HCT116 (cell line): Measurements from ENCODE around the gene PTGR2. TPM values are rescaled to one million over a fixed set of nuclear protein-coding genes. Genes with fewer than 3 reads are reported as not detected.
"Not testable (repeated sequence)": the region's sequence is repeated elsewhere in the genome, so short reads cannot be mapped to it uniquely, and the experiment has no call there.

Source experiments
- ATAC-seq: fragments of 200-7000 bp; cut with Tn5 transposase; 2 replicates; pipeline ENCODE4 v1.9.1; 2020; ENCODE audit warnings: mild to moderate bottlenecking, moderate library complexity
- BruUV-seq: library from RNA; stranded (reverse); fragments of 400-500 nt; replicated peaks from 2 replicates; lab custom pipeline; 2021; lab: Mats Ljungman, UMichigan
- CTCF ChIA-PET: fragments of 300-600 bp; sonication (Branson Sonifier 250); formaldehyde crosslinking; loops from one replicate; lab custom pipeline; 2021; ENCODE audit warnings: antibody characterized with exemption; lab: Charles Lee
- POLR2A ChIA-PET: fragments of 300-600, 350-600 bp; sonication (Branson Sonifier 250); formaldehyde crosslinking; loops from one replicate; lab custom pipeline; 2021; ENCODE audit warnings: antibody characterized with exemption; lab: Charles Lee
- RAD21 ChIA-PET, 2 experiments: fragments of 300-600 bp; sonication (Branson Sonifier 250); formaldehyde crosslinking; loops; one replicate each; lab custom pipeline; 2023; ENCODE audit warnings: low total read pairs in 2 of 2; ENCODE audit not compliant: uncharacterized antibody in 2 of 2, unreplicated experiment in 2 of 2, low non-redundant PET in 1 of 2; lab: Charles Lee
- DNase-seq: peaks from one replicate; pipeline ENCODE4 v3.0.0-alpha.2; 2010; ENCODE audit warnings: low read depth, low spot score
- H2AFZ ChIP-seq: fragments of 200-600 bp; shearing (Covaris generic), sonication (generic); 2 replicates; pipeline ENCODE4 v1.6.1; 2017; ENCODE audit warnings: low read depth, mixed run types, mixed read lengths, antibody characterized with exemption, low read length; ENCODE audit not compliant: poor library complexity, severe bottlenecking
- H3K27ac ChIP-seq: 2 replicates; pipeline ENCODE4 v1.5.1; 2012; ENCODE audit warnings: low read depth, low read length
- H3K27me3 ChIP-seq: fragments of 200-600 bp; sonication (generic); 2 replicates; pipeline ENCODE4 v1.6.1; 2016; ENCODE audit warnings: mixed run types, low read length, mixed read lengths; ENCODE audit not compliant: insufficient read depth
- H3K36me3 ChIP-seq, 2 experiments: fragments of 200-500 bp in 1 of 2; fragments of 200-600 bp in 1 of 2; sonication (Bioruptor generic) in 1 of 2; sonication (generic) in 1 of 2; 2 replicates each; pipeline versions ENCODE4 v1.5.1 to v1.6.1; 2014 to 2016; ENCODE audit warnings: low read length in 2 of 2, inconsistent platforms in 1 of 2, mixed read lengths in 1 of 2, mixed run types in 1 of 2; ENCODE audit not compliant: insufficient read depth in 2 of 2, control insufficient read depth in 1 of 2
- H3K4me1 ChIP-seq, 2 experiments: fragments of 200-600 bp in 1 of 2; sonication (generic) in 1 of 2; 2 replicates each; pipeline versions ENCODE4 v1.5.1 to v1.6.1; 2012 to 2017; ENCODE audit warnings: low read length in 2 of 2, inconsistent platforms in 1 of 2, mild to moderate bottlenecking in 1 of 2, mixed read lengths in 1 of 2, mixed run types in 1 of 2, moderate library complexity in 1 of 2; ENCODE audit not compliant: insufficient read depth in 2 of 2, control insufficient read depth in 1 of 2
- H3K4me2 ChIP-seq: fragments of 200-600 bp; sonication (generic); 2 replicates; pipeline ENCODE4 v1.6.1; 2017; ENCODE audit warnings: mixed run types, low read length, mixed read lengths
- H3K4me3 ChIP-seq, 2 experiments: fragments of 200-600 bp in 1 of 2; sonication (generic) in 1 of 2; replicated peaks in 1 of 2; 2 replicates each; pipeline ENCODE4 v1.5.1; 2011 to 2016; ENCODE audit warnings: low read length in 2 of 2, control low read depth in 1 of 2, low read depth in 1 of 2, mild to moderate bottlenecking in 1 of 2, mixed read lengths in 1 of 2, mixed run types in 1 of 2
- H3K79me2 ChIP-seq: fragments of 200-600 bp; sonication (generic); 2 replicates; pipeline ENCODE4 v1.6.1; 2017; ENCODE audit warnings: mild to moderate bottlenecking, mixed run types, low read length, moderate library complexity, mixed read lengths; ENCODE audit not compliant: insufficient read depth
- H3K9ac ChIP-seq: fragments of 200-600 bp; sonication (generic); 2 replicates; pipeline ENCODE4 v1.6.1; 2016; ENCODE audit warnings: low read length, mixed read lengths
- H3K9me2 ChIP-seq: fragments of 200-600 bp; sonication (generic), shearing (Covaris generic); 2 replicates; pipeline ENCODE4 v1.6.1; 2017; ENCODE audit warnings: mixed run types, mild to moderate bottlenecking, moderate library complexity; ENCODE audit not compliant: insufficient read depth
- H3K9me3 ChIP-seq, 2 experiments: fragments of 200-500 bp in 1 of 2; fragments of 200-600 bp in 1 of 2; sonication (Bioruptor generic) in 1 of 2; sonication (generic) in 1 of 2; 2 replicates each; pipeline ENCODE4 v1.6.1; 2014 to 2017; ENCODE audit warnings: low read length in 2 of 2, mixed read lengths in 2 of 2, inconsistent platforms in 1 of 2, low read depth in 1 of 2, mild to moderate bottlenecking in 1 of 2, mixed run types in 1 of 2, moderate library complexity in 1 of 2; ENCODE audit not compliant: control insufficient read depth in 1 of 2, insufficient read depth in 1 of 2
- H4K20me1 ChIP-seq: fragments of 200-600 bp; sonication (generic), shearing (Covaris generic); 2 replicates; pipeline ENCODE4 v1.6.1; 2017; ENCODE audit warnings: mixed run types, mild to moderate bottlenecking, moderate library complexity; ENCODE audit not compliant: insufficient read depth
- EGR1 ChIP-seq: IDR thresholded peaks from 2 replicates; pipeline ENCODE4 v1.6.1; 2012; ENCODE audit warnings: low read depth
- ELF1 ChIP-seq: IDR thresholded peaks from 2 replicates; pipeline ENCODE4 v1.6.1; 2012; ENCODE audit warnings: low read depth, borderline replicate concordance
- POLR2AphosphoS5 ChIP-seq: IDR thresholded peaks from 2 replicates; pipeline ENCODE4 v1.6.1; 2011; ENCODE audit warnings: mild to moderate bottlenecking, low read depth, low read length, moderate library complexity
- SP1 ChIP-seq: IDR thresholded peaks from 2 replicates; pipeline ENCODE4 v1.6.1; 2012; ENCODE audit warnings: low read depth
- YY1 ChIP-seq: IDR thresholded peaks from 2 replicates; pipeline ENCODE4 v1.6.1; 2011; ENCODE audit warnings: low read length, low read depth, moderate library complexity, mild to moderate bottlenecking; ENCODE audit not compliant: insufficient replicate concordance; ENCODE audit errors: extremely low read depth
- ZBTB33 ChIP-seq: IDR thresholded peaks from 2 replicates; pipeline ENCODE4 v1.6.1; 2011; ENCODE audit warnings: mild to moderate bottlenecking, low read length, moderate library complexity; ENCODE audit not compliant: insufficient replicate concordance; ENCODE audit errors: extremely low read depth
- ZFX ChIP-seq: fragments of 450-650 bp; IDR thresholded peaks from 2 replicates; pipeline ENCODE4 v1.6.1; 2017
- ZNF274 ChIP-seq: fragments of 200-500 bp; sonication (Bioruptor generic); IDR thresholded peaks from 2 replicates; pipeline ENCODE4 v1.6.1; 2014; ENCODE audit warnings: mild to moderate bottlenecking, low read depth, low read length, inconsistent platforms
- intact Hi-C: fragments of 100-400 bp; cut with micrococcal nuclease; formaldehyde crosslinking; loops from 2 replicates; pipeline ENCODE4 v1.10.0; 2022
- total RNA-seq: library from RNA; stranded (reverse); gene quantifications from one replicate; pipeline ENCODE4 v1.2.1, GENCODE V29; 2021; ENCODE audit not compliant: unreplicated experiment
- TF ChIP-seq, protein P1 (sequence below): IDR thresholded peaks from 2 replicates; pipeline ENCODE4 v1.6.1; 2012; ENCODE audit warnings: low read depth

Gene PTGR2
- total RNA-seq, 1 experiment from 2014 or later = 22.1 TPM

- H4K20me1 ChIP-seq = no peaks in the 10 kb centered on the region
- BruUV-seq = no TSS peak
- no peak overlapping the region for H3K9ac ChIP-seq
- ChIA-PET POLR2A (no interaction called here), CTCF (no interaction called here), RAD21 (no interaction called here)
- no peaks in the 10 kb centered on the region for H3K9me3 ChIP-seq
- ATAC-seq (no peak), DNase-seq (no peak)
- H3K4me3 ChIP-seq = no peak overlapping the region
- no peak overlapping the region for H3K4me2 ChIP-seq
- H2AFZ ChIP-seq = no peak overlapping the region
- peaks cover 9 to 27% of the 10 kb centered on the region in 2 experiments for H3K4me1 ChIP-seq
- intact Hi-C loops = no loop called here
- H3K79me2 ChIP-seq = peaks cover 75% of the 10 kb centered on the region
- no peak overlapping the region for H3K27ac ChIP-seq
- H3K36me3 ChIP-seq = peaks cover 10 to 16% of the 10 kb centered on the region in 2 experiments; a peak in 3 of 4 replicates
- H3K27me3 ChIP-seq = no peaks in the 10 kb centered on the region
- TF ChIP-seq POLR2AphosphoS5 = no peak
- TF ChIP-seq, protein P1, sequence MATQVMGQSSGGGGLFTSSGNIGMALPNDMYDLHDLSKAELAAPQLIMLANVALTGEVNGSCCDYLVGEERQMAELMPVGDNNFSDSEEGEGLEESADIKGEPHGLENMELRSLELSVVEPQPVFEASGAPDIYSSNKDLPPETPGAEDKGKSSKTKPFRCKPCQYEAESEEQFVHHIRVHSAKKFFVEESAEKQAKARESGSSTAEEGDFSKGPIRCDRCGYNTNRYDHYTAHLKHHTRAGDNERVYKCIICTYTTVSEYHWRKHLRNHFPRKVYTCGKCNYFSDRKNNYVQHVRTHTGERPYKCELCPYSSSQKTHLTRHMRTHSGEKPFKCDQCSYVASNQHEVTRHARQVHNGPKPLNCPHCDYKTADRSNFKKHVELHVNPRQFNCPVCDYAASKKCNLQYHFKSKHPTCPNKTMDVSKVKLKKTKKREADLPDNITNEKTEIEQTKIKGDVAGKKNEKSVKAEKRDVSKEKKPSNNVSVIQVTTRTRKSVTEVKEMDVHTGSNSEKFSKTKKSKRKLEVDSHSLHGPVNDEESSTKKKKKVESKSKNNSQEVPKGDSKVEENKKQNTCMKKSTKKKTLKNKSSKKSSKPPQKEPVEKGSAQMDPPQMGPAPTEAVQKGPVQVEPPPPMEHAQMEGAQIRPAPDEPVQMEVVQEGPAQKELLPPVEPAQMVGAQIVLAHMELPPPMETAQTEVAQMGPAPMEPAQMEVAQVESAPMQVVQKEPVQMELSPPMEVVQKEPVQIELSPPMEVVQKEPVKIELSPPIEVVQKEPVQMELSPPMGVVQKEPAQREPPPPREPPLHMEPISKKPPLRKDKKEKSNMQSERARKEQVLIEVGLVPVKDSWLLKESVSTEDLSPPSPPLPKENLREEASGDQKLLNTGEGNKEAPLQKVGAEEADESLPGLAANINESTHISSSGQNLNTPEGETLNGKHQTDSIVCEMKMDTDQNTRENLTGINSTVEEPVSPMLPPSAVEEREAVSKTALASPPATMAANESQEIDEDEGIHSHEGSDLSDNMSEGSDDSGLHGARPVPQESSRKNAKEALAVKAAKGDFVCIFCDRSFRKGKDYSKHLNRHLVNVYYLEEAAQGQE = no peak
- TF ChIP-seq ZBTB33 = no peak
- no peak for TF ChIP-seq ZNF274
- TF ChIP-seq ELF1 = no peak
- TF ChIP-seq ZFX = no peak
- TF ChIP-seq YY1 = no peak
- TF ChIP-seq EGR1 = no peak
- TF ChIP-seq SP1 = no peak
- no peaks in the 10 kb centered on the region for H3K9me2 ChIP-seq
Observed at GRCh38 chr14:73889376-73889775, 37.7 kb downstream of the PTGR2 start.

GRCh38 chr14:73894180-73894687 is 42.6 kb downstream of the PTGR2 start:
- POLR2A ChIA-PET, RAD21 ChIA-PET: not testable (repeated sequence)

More at GRCh38 chr14:73894180-73894687, 42.6 kb downstream of the PTGR2 start:
- H3K9me2 ChIP-seq, H3K4me2 ChIP-seq, H3K9ac ChIP-seq, DNase-seq, BruUV-seq, H3K27ac ChIP-seq, CTCF ChIA-PET, H2AFZ ChIP-seq, intact Hi-C loops, H3K27me3 ChIP-seq, H4K20me1 ChIP-seq, ATAC-seq, H3K4me3 ChIP-seq, H3K4me1 ChIP-seq, H3K9me3 ChIP-seq: not testable (repeated sequence)
- peaks cover 41 to 42% of the 10 kb centered on the region in 2 experiments for H3K36me3 ChIP-seq
- peaks cover 70% of the 10 kb centered on the region for H3K79me2 ChIP-seq
